ENCODE data around the gene PISD.
"Not testable (repeated sequence)": the region's sequence is repeated elsewhere in the genome, so short reads cannot be mapped to it uniquely, and the experiment has no call there.

The PISD gene

DNA sequence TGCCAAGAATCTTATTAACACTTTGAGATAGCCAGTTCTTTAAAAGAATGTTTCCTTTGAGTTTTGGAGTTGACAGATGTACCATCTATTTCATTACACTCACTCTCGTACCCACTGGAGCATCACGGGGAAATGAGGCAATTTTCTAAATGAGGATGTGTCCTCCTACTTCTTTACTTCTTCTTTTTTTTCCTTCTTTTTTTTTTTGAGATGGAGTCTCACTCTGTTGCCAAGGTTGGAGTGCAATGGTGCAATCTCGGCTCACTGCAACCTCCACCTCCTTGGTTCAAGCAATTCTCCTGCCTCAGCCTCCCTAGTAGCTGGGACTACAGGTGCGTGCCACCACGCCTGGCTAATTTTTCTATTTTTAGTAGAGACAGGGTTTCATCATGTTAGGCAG lies 12.2 kb upstream of the PISD start:
- not testable (repeated sequence) for H3K9ac ChIP-seq (ENCODE audit: low read depth, low read length); H3K36me3 ChIP-seq (ENCODE audit: insufficient read depth, low read length); H3K9me3 ChIP-seq (ENCODE audit: control insufficient read depth, insufficient read depth, low read length); H3K4me1 ChIP-seq (ENCODE audit: insufficient read depth, low read length)

DNA sequence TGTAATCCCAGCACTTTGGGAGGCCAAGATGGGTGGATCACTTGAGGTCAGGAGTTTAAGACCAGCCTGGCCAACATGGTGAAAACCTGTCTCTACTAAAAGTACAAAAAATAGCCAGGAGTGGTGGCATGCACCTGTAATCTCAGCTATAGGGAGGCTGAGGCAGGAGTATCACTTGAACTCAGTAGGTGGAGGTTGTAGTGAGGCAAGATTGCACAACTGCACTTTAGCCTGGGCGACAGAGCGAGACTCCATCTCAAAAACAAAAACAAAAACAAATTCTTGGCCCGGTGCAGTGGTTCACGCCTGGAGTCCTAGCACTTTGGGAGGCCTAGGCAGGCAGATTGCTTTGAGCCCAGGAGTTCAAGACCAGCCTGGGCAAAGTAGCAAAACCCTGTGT lies 6.8 kb upstream of the PISD start:
- not testable (repeated sequence) for H3K9ac ChIP-seq (ENCODE audit: low read depth, low read length); H3K9me3 ChIP-seq (ENCODE audit: control insufficient read depth, insufficient read depth, low read length); H3K36me3 ChIP-seq (ENCODE audit: insufficient read depth, low read length); H3K4me1 ChIP-seq (ENCODE audit: insufficient read depth, low read length)

DNA sequence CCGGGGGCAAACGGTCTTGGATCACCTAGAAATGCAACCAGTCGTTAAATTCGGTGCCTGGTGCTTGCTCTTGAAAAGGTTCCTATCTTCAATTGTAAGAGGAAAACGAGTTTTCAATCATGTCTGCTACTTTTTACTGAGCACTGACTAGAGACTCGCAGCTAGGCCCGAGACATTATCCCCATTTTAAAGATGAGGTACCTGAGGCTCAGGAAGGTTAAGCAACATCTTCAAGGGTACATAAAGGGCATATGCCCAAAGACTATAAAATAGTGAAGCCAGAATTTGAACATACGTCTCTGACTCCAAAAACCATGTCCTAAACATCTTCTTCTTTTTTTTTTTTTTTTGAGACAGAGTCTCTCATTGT lies 638 bp upstream of the PISD start:
- Histone ChIP-seq H3K36me3 (ENCODE audit: insufficient read depth, low read length) (no peaks in the 10 kb centered on the region), H3K9ac (ENCODE audit: low read depth, low read length) (peak overlapping the region; percentile 89; the same call in 1 of the 2 replicates), H3K9me3 (ENCODE audit: control insufficient read depth, insufficient read depth, low read length) (no peaks in the 10 kb centered on the region), H3K4me1 (ENCODE audit: insufficient read depth, low read length) (no peaks in the 10 kb centered on the region)

DNA sequence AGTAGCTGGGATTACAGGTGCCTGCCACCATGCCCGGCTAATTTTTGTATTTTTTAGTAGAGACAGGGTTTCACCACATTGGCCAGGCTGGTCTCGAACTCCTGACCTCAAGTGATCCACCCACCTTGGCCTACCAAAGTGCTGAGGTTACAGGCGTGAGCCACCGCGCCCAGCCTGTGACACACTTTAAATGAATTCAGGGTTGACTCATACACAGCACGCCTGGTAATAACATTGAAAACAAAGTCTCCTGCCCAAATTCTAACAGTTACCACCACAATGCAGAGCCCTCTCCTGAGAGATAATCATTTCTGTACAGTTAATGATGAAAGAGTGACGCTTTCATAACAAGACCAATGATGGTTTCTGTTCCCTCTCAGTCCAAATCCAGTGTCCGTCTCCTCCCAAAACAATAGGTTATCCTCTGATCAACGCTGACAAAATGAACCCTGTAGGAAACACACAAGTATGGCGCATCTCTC lies 1.1 kb downstream of the PISD start:
- H3K9ac ChIP-seq (ENCODE audit: low read depth, low read length) = peak overlapping the region; percentile 89
- not testable (repeated sequence) for H3K4me1 ChIP-seq (ENCODE audit: insufficient read depth, low read length); H3K9me3 ChIP-seq (ENCODE audit: control insufficient read depth, insufficient read depth, low read length); H3K36me3 ChIP-seq (ENCODE audit: insufficient read depth, low read length)

- no peaks in the 10 kb centered on the region for H3K4me1 ChIP-seq (ENCODE audit: insufficient read depth, low read length)
- H3K9ac ChIP-seq (ENCODE audit: low read depth, low read length) = no peak overlapping the region
- no peaks in the 10 kb centered on the region for H3K36me3 ChIP-seq (ENCODE audit: insufficient read depth, low read length)
- H3K9me3 ChIP-seq (ENCODE audit: control insufficient read depth, insufficient read depth, low read length) = no peaks in the 10 kb centered on the region
Observed at GRCh38 chr22:31659246-31659645, 2.8 kb downstream of the PISD start.

GRCh38 chr22:31654408-31654807 lies 7.6 kb downstream of the PISD start:
- H3K36me3 ChIP-seq (ENCODE audit: insufficient read depth, low read length) = peaks cover 3% of the 10 kb centered on the region; the same call in 1 of the 2 replicates
- H3K9me3 ChIP-seq (ENCODE audit: control insufficient read depth, insufficient read depth, low read length) = no peaks in the 10 kb centered on the region
- no peak overlapping the region for H3K9ac ChIP-seq (ENCODE audit: low read depth, low read length)
- peaks cover 4% of the 10 kb centered on the region; the same call in 1 of the 2 replicates for H3K4me1 ChIP-seq (ENCODE audit: insufficient read depth, low read length)

GRCh38 chr22:31653944-31654343 lies 8.1 kb downstream of the PISD start:
- H3K4me1 ChIP-seq (ENCODE audit: insufficient read depth, low read length) = peaks cover 5% of the 10 kb centered on the region; the same call in 1 of the 2 replicates

DNA sequence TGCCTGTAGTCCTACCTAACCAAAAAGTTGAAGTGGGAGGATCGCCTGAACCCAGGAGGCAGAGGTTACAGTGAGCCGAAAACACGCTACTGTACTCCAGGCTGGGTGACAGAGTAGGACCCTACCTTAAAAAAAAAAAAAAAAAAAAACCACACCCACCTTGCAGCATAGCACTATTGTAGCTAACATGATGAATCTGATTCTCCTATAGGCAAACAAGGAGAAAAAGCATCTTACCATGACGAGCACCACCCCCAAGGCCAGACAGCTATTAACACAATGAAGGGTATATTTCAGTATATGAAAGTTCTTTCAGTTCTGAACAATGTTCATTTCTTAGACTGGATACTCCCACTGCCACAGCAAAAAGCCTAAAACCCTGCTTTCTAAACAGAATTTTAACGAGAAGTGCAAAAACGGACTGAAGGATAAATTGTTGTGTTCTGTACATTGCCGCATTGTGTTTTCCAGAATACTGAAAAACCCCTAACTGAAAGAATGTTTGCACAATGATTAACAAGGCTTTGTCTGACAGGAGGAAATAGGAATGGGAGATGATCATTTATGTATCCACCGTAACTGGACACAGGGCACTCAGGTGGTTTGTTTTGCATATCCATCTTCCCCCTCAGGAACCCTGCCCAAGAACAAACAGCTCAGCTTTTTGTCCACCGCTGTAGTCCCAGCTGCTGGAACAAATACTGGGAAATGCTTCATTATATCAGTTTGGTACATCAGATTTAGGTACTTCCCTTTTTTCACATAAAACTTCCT lies 8.9 kb downstream of the PISD start:
- no peaks in the 10 kb centered on the region for H3K9me3 ChIP-seq (ENCODE audit: control insufficient read depth, insufficient read depth, low read length)
- peaks cover 3% of the 10 kb centered on the region; the same call in 1 of the 2 replicates for H3K36me3 ChIP-seq (ENCODE audit: insufficient read depth, low read length)
- H3K9ac ChIP-seq (ENCODE audit: low read depth, low read length) = no peak overlapping the region
- peaks cover 13% of the 10 kb centered on the region for H3K4me1 ChIP-seq (ENCODE audit: insufficient read depth, low read length)

More at GRCh38 chr22:31653944-31654343, 8.1 kb downstream of the PISD start:
- H3K9me3 ChIP-seq (ENCODE audit: control insufficient read depth, insufficient read depth, low read length) = no peaks in the 10 kb centered on the region
- H3K36me3 ChIP-seq (ENCODE audit: insufficient read depth, low read length) = peaks cover 3% of the 10 kb centered on the region; the same call in 1 of the 2 replicates
- H3K9ac ChIP-seq (ENCODE audit: low read depth, low read length) = no peak overlapping the region

- Histone ChIP-seq H3K9me3 (ENCODE audit: control insufficient read depth, insufficient read depth, low read length) (no peaks in the 10 kb centered on the region), H3K36me3 (ENCODE audit: insufficient read depth, low read length) (peaks cover 6% of the 10 kb centered on the region), H3K9ac (ENCODE audit: low read depth, low read length) (no peak overlapping the region), H3K4me1 (ENCODE audit: insufficient read depth, low read length) (peaks cover 23% of the 10 kb centered on the region)
Observed at GRCh38 chr22:31652088-31652487, 9.9 kb downstream of the PISD start.

DNA sequence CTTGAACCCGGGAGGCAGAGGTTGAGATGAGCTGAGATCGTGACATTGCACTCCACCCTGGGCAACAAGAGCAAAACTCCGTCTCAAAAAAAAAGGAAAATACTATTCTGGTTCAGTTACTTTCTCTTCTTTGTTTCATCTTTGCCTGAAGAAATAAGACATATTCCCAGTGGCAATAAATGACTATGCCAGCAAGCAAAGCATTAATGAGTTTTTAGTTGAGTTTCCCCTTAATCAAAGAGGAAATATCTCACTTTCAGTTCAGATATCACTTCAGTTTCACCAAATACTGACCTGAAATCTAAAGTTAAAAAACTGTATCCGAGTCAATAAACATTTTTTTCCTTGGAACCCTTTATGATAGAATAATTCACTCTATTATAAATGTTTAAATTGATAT lies 10.4 kb downstream of the PISD start:
- Histone ChIP-seq H3K9me3 (ENCODE audit: control insufficient read depth, insufficient read depth, low read length) (no peaks in the 10 kb centered on the region), H3K4me1 (ENCODE audit: insufficient read depth, low read length) (peaks cover 27% of the 10 kb centered on the region), H3K36me3 (ENCODE audit: insufficient read depth, low read length) (peaks cover 8% of the 10 kb centered on the region), H3K9ac (ENCODE audit: low read depth, low read length) (no peak overlapping the region)

DNA sequence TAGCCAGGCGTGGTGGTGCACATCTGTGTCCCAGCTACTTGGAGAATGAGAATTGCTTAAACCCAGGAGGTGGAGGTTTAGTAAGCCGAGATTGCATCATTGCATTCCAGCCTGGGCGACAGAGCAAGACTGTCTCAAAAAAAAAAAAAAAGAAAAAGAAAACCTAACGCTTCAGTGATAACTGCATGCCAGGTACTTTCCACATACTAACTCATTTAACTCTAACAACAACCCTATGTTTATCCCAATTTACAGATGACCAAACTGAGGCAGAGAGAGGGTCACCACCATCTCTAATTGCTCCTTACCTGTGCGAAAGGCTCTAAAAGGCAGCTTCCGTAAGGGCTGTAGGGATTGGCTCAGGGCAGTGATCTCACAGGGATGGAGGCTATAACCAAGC lies 11.6 kb downstream of the PISD start:
- H3K9ac ChIP-seq (ENCODE audit: low read depth, low read length) = no peak overlapping the region
- H3K36me3 ChIP-seq (ENCODE audit: insufficient read depth, low read length) = peaks cover 8% of the 10 kb centered on the region
- H3K4me1 ChIP-seq (ENCODE audit: insufficient read depth, low read length) = peaks cover 36% of the 10 kb centered on the region

DNA sequence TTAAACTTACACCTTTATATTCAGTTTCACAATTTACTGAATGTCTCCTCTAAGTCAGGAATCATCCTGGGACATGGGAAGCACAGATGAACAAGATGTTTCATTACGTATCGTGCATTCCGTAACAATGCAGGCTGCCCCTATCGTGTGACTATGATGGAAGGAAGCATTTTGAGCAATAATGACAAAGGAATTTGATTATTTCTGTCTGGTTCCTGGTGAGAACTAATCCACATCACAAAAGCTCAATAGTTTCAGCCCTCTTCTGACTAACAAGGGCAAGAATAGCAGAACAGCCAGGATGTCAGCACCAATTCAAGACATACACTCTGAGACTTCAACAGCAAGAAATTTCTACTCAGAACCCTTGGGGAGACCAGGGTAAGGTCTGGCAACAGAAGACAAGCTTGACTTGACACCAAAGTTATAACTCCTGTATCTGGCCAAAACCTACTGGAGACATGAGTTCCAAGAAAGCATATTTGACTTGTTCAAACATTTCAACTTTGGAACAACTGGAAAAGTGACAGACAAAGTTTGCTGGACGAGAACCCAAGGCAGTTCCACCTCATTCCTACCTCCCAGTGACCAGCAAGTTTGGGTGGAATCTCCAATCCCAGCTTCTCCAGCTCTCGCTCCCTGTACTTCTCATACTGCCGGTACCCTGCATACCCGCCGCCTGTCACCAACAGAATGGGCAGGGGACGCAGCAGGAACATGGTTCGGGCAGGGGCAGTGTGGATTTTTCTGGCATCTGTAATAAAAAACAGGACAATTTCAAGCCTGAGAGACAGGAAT lies 14.3 kb downstream of the PISD start:
- Histone ChIP-seq H3K9me3 (ENCODE audit: control insufficient read depth, insufficient read depth, low read length) (no peaks in the 10 kb centered on the region), H3K4me1 (ENCODE audit: insufficient read depth, low read length) (peaks cover 36% of the 10 kb centered on the region), H3K9ac (ENCODE audit: low read depth, low read length) (peak overlapping the region; percentile 5; the same call in 1 of the 2 replicates), H3K36me3 (ENCODE audit: insufficient read depth, low read length) (peaks cover 12% of the 10 kb centered on the region)

More for the DNA sequence above, 11.6 kb downstream of the PISD start:
- no peaks in the 10 kb centered on the region for H3K9me3 ChIP-seq (ENCODE audit: control insufficient read depth, insufficient read depth, low read length)

DNA sequence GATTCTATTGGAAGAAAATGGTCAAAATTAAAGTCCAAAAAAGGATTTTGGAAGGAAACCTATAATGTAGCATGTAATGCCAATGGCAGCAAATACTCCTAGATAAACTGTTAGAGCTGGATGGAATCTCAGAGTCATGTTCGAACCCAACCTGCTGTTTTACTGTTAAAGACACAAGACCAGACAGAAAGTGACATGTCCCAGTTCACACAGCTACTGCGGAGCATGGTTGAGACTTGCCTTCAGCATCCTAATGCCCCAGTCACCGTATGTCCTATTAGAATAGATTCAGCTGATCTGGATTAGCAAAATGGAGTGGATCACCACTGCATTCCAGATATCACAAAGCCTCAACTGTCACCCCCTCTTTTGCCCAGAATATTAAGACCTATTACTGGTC lies 14.9 kb downstream of the PISD start:
- Histone ChIP-seq H3K4me1 (ENCODE audit: insufficient read depth, low read length) (peaks cover 36% of the 10 kb centered on the region), H3K36me3 (ENCODE audit: insufficient read depth, low read length) (peaks cover 12% of the 10 kb centered on the region), H3K9me3 (ENCODE audit: control insufficient read depth, insufficient read depth, low read length) (no peaks in the 10 kb centered on the region), H3K9ac (ENCODE audit: low read depth, low read length) (peak overlapping the region; percentile 5; the same call in 1 of the 2 replicates)

- H3K36me3 ChIP-seq (ENCODE audit: insufficient read depth, low read length) = peaks cover 12% of the 10 kb centered on the region
- H3K9me3 ChIP-seq (ENCODE audit: control insufficient read depth, insufficient read depth, low read length) = no peaks in the 10 kb centered on the region
- H3K4me1 ChIP-seq (ENCODE audit: insufficient read depth, low read length) = peaks cover 38% of the 10 kb centered on the region
- no peak overlapping the region for H3K9ac ChIP-seq (ENCODE audit: low read depth, low read length)
Observed at GRCh38 chr22:31646186-31647019, 15.6 kb downstream of the PISD start.

All from ES-I3 (cell line).